Mesenchymal stem cell (in vitro differentiated cells and primary cell): ENCODE results near the gene ZNF628.
A peak's percentile ranks its signal among the peaks of the same experiment; 100 is the strongest.

Experiments
- DNase-seq: peaks from one replicate; pipeline ENCODE4 v3.0.0-alpha.2; 2013
- H2AFZ ChIP-seq: one replicate; pipeline ENCODE4 v1.6.1; 2013; ENCODE audit warnings: low read depth, mild to moderate bottlenecking, control low read depth, inconsistent platforms, low read length, moderate library complexity
- H2AK5ac ChIP-seq: 2 replicates; pipeline ENCODE4 v1.6.1; 2013; ENCODE audit warnings: low read length, moderate library complexity, mild to moderate bottlenecking, inconsistent platforms; ENCODE audit not compliant: severe bottlenecking
- H2BK120ac ChIP-seq: one replicate; pipeline ENCODE4 v1.6.1; 2013; ENCODE audit warnings: low read depth, mild to moderate bottlenecking, inconsistent platforms, low read length, moderate library complexity
- H2BK12ac ChIP-seq, 2 experiments: one replicate each; pipeline ENCODE4 v1.6.1; 2013; ENCODE audit warnings: inconsistent platforms in 2 of 2, low read length in 2 of 2, mild to moderate bottlenecking in 2 of 2, moderate library complexity in 2 of 2, control low read depth in 1 of 2
- H2BK15ac ChIP-seq: one replicate; pipeline ENCODE4 v1.6.1; 2013; ENCODE audit warnings: mild to moderate bottlenecking, low read depth, inconsistent platforms; ENCODE audit not compliant: poor library complexity, severe bottlenecking
- H2BK5ac ChIP-seq: 2 replicates; pipeline ENCODE4 v1.6.1; 2013; ENCODE audit warnings: low read depth, mild to moderate bottlenecking, low read length, control low read depth, inconsistent platforms; ENCODE audit not compliant: poor library complexity, severe bottlenecking
- H3K14ac ChIP-seq, 2 experiments: one replicate each; pipeline ENCODE4 v1.6.1; 2013; ENCODE audit warnings: inconsistent platforms in 2 of 2, low read length in 2 of 2, control low read depth in 1 of 2, mild to moderate bottlenecking in 1 of 2, moderate library complexity in 1 of 2
- H3K18ac ChIP-seq, 2 experiments: one replicate each; pipeline ENCODE4 v1.6.1; 2013; ENCODE audit warnings: inconsistent platforms in 2 of 2, low read length in 2 of 2, control low read depth in 1 of 2, low read depth in 1 of 2, mild to moderate bottlenecking in 1 of 2
- H3K23ac ChIP-seq, 2 experiments: one replicate each; pipeline ENCODE4 v1.6.1; 2013; ENCODE audit warnings: inconsistent platforms in 2 of 2, low read length in 2 of 2, mild to moderate bottlenecking in 2 of 2, moderate library complexity in 2 of 2, control low read depth in 1 of 2
- H3K27ac ChIP-seq: 2 replicates; pipeline ENCODE4 v1.5.1; 2013; ENCODE audit warnings: mild to moderate bottlenecking, moderate library complexity, low read length, control low read depth, inconsistent platforms; ENCODE audit not compliant: poor library complexity, severe bottlenecking
- H3K27me3 ChIP-seq, 2 experiments: 2 replicates each; pipeline versions ENCODE4 v1.6.1 to v1.7.0; 2013; ENCODE audit warnings: low read length in 2 of 2, mild to moderate bottlenecking in 2 of 2, moderate library complexity in 2 of 2, control low read depth in 1 of 2, inconsistent platforms in 1 of 2; ENCODE audit not compliant: control insufficient read depth in 1 of 2, insufficient read depth in 1 of 2
- H3K36me3 ChIP-seq, 2 experiments: 2 replicates each; pipeline versions ENCODE4 v1.6.1 to v1.7.0; 2013; ENCODE audit warnings: low read length in 2 of 2, control low read depth in 1 of 2, inconsistent platforms in 1 of 2, low read depth in 1 of 2, mild to moderate bottlenecking in 1 of 2; ENCODE audit not compliant: insufficient read depth in 2 of 2, control insufficient read depth in 1 of 2
- H3K4ac ChIP-seq, 2 experiments: one replicate each; pipeline ENCODE4 v1.6.1; 2013; ENCODE audit warnings: inconsistent platforms in 2 of 2, low read length in 2 of 2, mild to moderate bottlenecking in 2 of 2, moderate library complexity in 2 of 2, control low read depth in 1 of 2, low read depth in 1 of 2
- H3K4me1 ChIP-seq: 2 replicates; pipeline ENCODE4 v1.6.1; 2013; ENCODE audit warnings: low read depth, low read length, control low read depth; ENCODE audit not compliant: control insufficient read depth, insufficient read depth
- H3K4me2 ChIP-seq: 2 replicates; pipeline ENCODE4 v1.6.1; 2013; ENCODE audit warnings: low read length, mild to moderate bottlenecking, inconsistent platforms; ENCODE audit not compliant: poor library complexity, severe bottlenecking
- H3K4me3 ChIP-seq, 2 experiments: 2 replicates each; pipeline versions ENCODE4 v1.5.1 to v1.7.0; 2013; ENCODE audit warnings: low read length in 2 of 2, mild to moderate bottlenecking in 2 of 2, control low read depth in 1 of 2, low read depth in 1 of 2; ENCODE audit not compliant: insufficient read depth in 1 of 2
- H3K79me1 ChIP-seq: replicated peaks from 2 replicates; pipeline ENCODE4 v1.6.1; 2013; ENCODE audit warnings: mild to moderate bottlenecking, control low read depth, low read length, inconsistent platforms; ENCODE audit not compliant: poor library complexity, severe bottlenecking
- H3K9ac ChIP-seq: 2 replicates; pipeline ENCODE4 v1.7.0; 2013; ENCODE audit warnings: mild to moderate bottlenecking, low read length, moderate library complexity
- H3K9me3 ChIP-seq: 2 replicates; pipeline ENCODE4 v1.7.0; 2013; ENCODE audit warnings: mild to moderate bottlenecking, low read length; ENCODE audit not compliant: control insufficient read depth
- H4K8ac ChIP-seq: one replicate; pipeline ENCODE4 v1.6.1; 2013; ENCODE audit warnings: inconsistent platforms, mild to moderate bottlenecking, low read length, moderate library complexity
- H4K91ac ChIP-seq: one replicate; pipeline ENCODE4 v1.6.1; 2013; ENCODE audit warnings: mild to moderate bottlenecking, low read length, inconsistent platforms
- WGBS: methylation state at CpG from one replicate; pipeline ENCODE4 v1.1.7; 2013; ENCODE audit warnings: mixed read lengths; 5-methylcytosine and 5-hydroxymethylcytosine counted together

The ZNF628 gene

GRCh38 chr19:55464039-55464661, 12.3 kb upstream of the ZNF628 start:
- H3K4me3 ChIP-seq: no peak overlapping the region
- 51% methylated on average over 17 of the region's 23 CpGs for WGBS

GRCh38 chr19:55464662-55465054, 11.8 kb upstream of the ZNF628 start, which contains the start of gene C19orf85:
C19orf85 (minus strand) TSS chr19:55464751; CDS start chr19:55464554, 197 bp downstream.
- Histone ChIP-seq H2BK12ac (no peak within 1 kb of the TSS), H2AFZ (no peak within 1 kb of the TSS), H3K36me3 (no peaks in the 10 kb centered on the region), H3K9ac (no peak within 1 kb of the TSS), H3K4me1 (peaks cover 20% of the 10 kb centered on the region), H3K79me1 (peaks cover 7% of the 10 kb centered on the region), H3K4ac (no peak within 1 kb of the TSS), H3K27ac (no peak within 1 kb of the TSS), H2BK5ac (no peak within 1 kb of the TSS), H3K9me3 (no peaks in the 10 kb centered on the region), H3K18ac (peak within 1 kb of the TSS in 1 of 2 experiments; percentile 13), H3K23ac (no peak within 1 kb of the TSS), H2BK15ac (peak within 1 kb of the TSS; percentile 90), H4K91ac (peak within 1 kb of the TSS; percentile 8), H4K8ac (no peak within 1 kb of the TSS), H3K4me3 (no peak within 1 kb of the TSS), H2BK120ac (no peak within 1 kb of the TSS), H3K4me2 (no peak within 1 kb of the TSS), H2AK5ac (no peak within 1 kb of the TSS), H3K14ac (no peak within 1 kb of the TSS), H3K27me3 (no peaks in the 10 kb centered on the region)
- no peak for DNase-seq
- 46% methylated on average over 11 of the region's 14 CpGs for WGBS

More at GRCh38 chr19:55464039-55464661, 12.3 kb upstream of the ZNF628 start:
- no peaks in the 10 kb centered on the region for H3K27me3 ChIP-seq
- H2BK120ac ChIP-seq: no peak overlapping the region
- no peak overlapping the region for H3K4me2 ChIP-seq
- no peak overlapping the region for H3K4ac ChIP-seq
- H3K27ac ChIP-seq: no peak overlapping the region
- no peak overlapping the region for H3K18ac ChIP-seq
- H2AFZ ChIP-seq: no peak overlapping the region
- DNase-seq: no peak
- H2BK12ac ChIP-seq: no peak overlapping the region
- no peak overlapping the region for H3K9ac ChIP-seq
- no peak overlapping the region for H3K14ac ChIP-seq
- H2BK5ac ChIP-seq: no peak overlapping the region
- H2BK15ac ChIP-seq: no peak overlapping the region
- peaks cover 7% of the 10 kb centered on the region for H3K79me1 ChIP-seq
- no peak overlapping the region for H2AK5ac ChIP-seq
- H3K4me1 ChIP-seq: peaks cover 22% of the 10 kb centered on the region
- H4K91ac ChIP-seq: no peak overlapping the region
- H4K8ac ChIP-seq: no peak overlapping the region
- no peaks in the 10 kb centered on the region for H3K36me3 ChIP-seq
- no peak overlapping the region for H3K23ac ChIP-seq
- H3K9me3 ChIP-seq: no peaks in the 10 kb centered on the region

GRCh38 chr19:55465460-55466240, 10.8 kb upstream of the ZNF628 start:
- DNase-seq: no peak
- Histone ChIP-seq H2AFZ (no peak overlapping the region), H2BK12ac (peak overlapping the region in 1 of 2 experiments; percentile 21), H3K4me2 (no peak overlapping the region), H3K23ac (no peak overlapping the region), H4K91ac (peak overlapping the region; percentile 8), H2AK5ac (peak overlapping the region; percentile 10), H3K9ac (no peak overlapping the region), H3K9me3 (no peaks in the 10 kb centered on the region), H3K4me3 (no peak overlapping the region), H3K36me3 (no peaks in the 10 kb centered on the region), H2BK5ac (no peak overlapping the region), H2BK120ac (no peak overlapping the region), H3K4ac (no peak overlapping the region), H3K27ac (no peak overlapping the region), H2BK15ac (no peak overlapping the region), H3K4me1 (peaks cover 16% of the 10 kb centered on the region), H3K79me1 (peaks cover 7% of the 10 kb centered on the region), H3K14ac (no peak overlapping the region), H4K8ac (no peak overlapping the region), H3K18ac (peak overlapping the region in 1 of 2 experiments; percentile 13), H3K27me3 (no peaks in the 10 kb centered on the region)
- 91% methylated on average over 9 of the region's 11 CpGs for WGBS

GRCh38 chr19:55466241-55466614, 10.2 kb upstream of the ZNF628 start:
- Histone ChIP-seq H3K4me1 (peaks cover 15% of the 10 kb centered on the region), H2BK15ac (no peak overlapping the region), H3K9me3 (no peaks in the 10 kb centered on the region), H2AK5ac (no peak overlapping the region), H3K27me3 (no peaks in the 10 kb centered on the region), H2BK5ac (no peak overlapping the region), H3K4me3 (no peak overlapping the region), H4K8ac (no peak overlapping the region), H3K4ac (no peak overlapping the region), H3K14ac (no peak overlapping the region), H2AFZ (no peak overlapping the region), H3K9ac (no peak overlapping the region), H3K36me3 (no peaks in the 10 kb centered on the region), H2BK120ac (no peak overlapping the region), H3K18ac (no peak overlapping the region), H2BK12ac (no peak overlapping the region), H3K4me2 (no peak overlapping the region), H3K23ac (no peak overlapping the region), H3K27ac (no peak overlapping the region), H4K91ac (no peak overlapping the region), H3K79me1 (peaks cover 5% of the 10 kb centered on the region)
- no peak for DNase-seq
- WGBS: 85% methylated on average over 3 of the region's 4 CpGs
